ENCODE results near the gene GDI2.

Gene GDI2

GRCh38 chr10:5841965-5842364 lies 28.7 kb upstream of the GDI2 start:
- no peak for TF ChIP-seq REST (IDR thresholded peaks at IDR 0.05; ENCODE audit: insufficient read depth in 1 of 2, low read depth in 2 of 2, low read length in 2 of 2)

GRCh38 chr10:5840314-5841307 lies 27.4 kb upstream of the GDI2 start:
- TF ChIP-seq POLR2AphosphoS5 (IDR thresholded peaks at IDR 0.05; ENCODE audit: low read depth, low read length) (no peak), TAF1 (IDR thresholded peaks at IDR 0.05; ENCODE audit: borderline replicate concordance, insufficient read depth, low read length) (no peak), FOXP2 (optimal IDR thresholded peaks at IDR 0.05; ENCODE audit: borderline replicate concordance, extremely low read depth, extremely low read length, insufficient read depth) (peak; percentile 74), REST (IDR thresholded peaks at IDR 0.05; ENCODE audit: insufficient read depth in 1 of 2, low read depth in 2 of 2, low read length in 2 of 2) (no peak), SIN3A (IDR thresholded peaks at IDR 0.05; ENCODE audit: borderline replicate concordance, insufficient read depth, low read length) (peak; percentile 13; the same call in 1 of the 2 replicates)

- TF ChIP-seq FOXP2 (optimal IDR thresholded peaks at IDR 0.05; ENCODE audit: borderline replicate concordance, extremely low read depth, extremely low read length, insufficient read depth) = no peak
- no peak for TF ChIP-seq SIN3A (IDR thresholded peaks at IDR 0.05; ENCODE audit: borderline replicate concordance, insufficient read depth, low read length)
- TF ChIP-seq REST (IDR thresholded peaks at IDR 0.05; ENCODE audit: insufficient read depth in 1 of 2, low read depth in 2 of 2, low read length in 2 of 2) = no peak
- TF ChIP-seq POLR2AphosphoS5 (IDR thresholded peaks at IDR 0.05; ENCODE audit: low read depth, low read length) = no peak
- TF ChIP-seq TAF1 (IDR thresholded peaks at IDR 0.05; ENCODE audit: borderline replicate concordance, insufficient read depth, low read length) = no peak
Observed at GRCh38 chr10:5835446-5836095, 22.3 kb upstream of the GDI2 start.

GRCh38 chr10:5833814-5834213 lies 20.6 kb upstream of the GDI2 start:
- TF ChIP-seq TAF1 (IDR thresholded peaks at IDR 0.05; ENCODE audit: borderline replicate concordance, insufficient read depth, low read length) (no peak), REST (IDR thresholded peaks at IDR 0.05; ENCODE audit: insufficient read depth in 1 of 2, low read depth in 2 of 2, low read length in 2 of 2) (no peak), POLR2AphosphoS5 (IDR thresholded peaks at IDR 0.05; ENCODE audit: low read depth, low read length) (no peak), FOXP2 (optimal IDR thresholded peaks at IDR 0.05; ENCODE audit: borderline replicate concordance, extremely low read depth, extremely low read length, insufficient read depth) (no peak), SIN3A (IDR thresholded peaks at IDR 0.05; ENCODE audit: borderline replicate concordance, insufficient read depth, low read length) (no peak)
